Measurements from ENCODE around the gene ZFAND3. TPM values are rescaled to one million over a fixed set of nuclear protein-coding genes. Genes with fewer than 3 reads are reported as not detected.

Gene ZFAND3
- total RNA-seq, 1 donor from 2014 or later: 131 TPM

GRCh38 chr6:37840143-37840939, 20.8 kb downstream of the ZFAND3 start:
- no peak for FAIRE-seq
- Histone ChIP-seq H3K4me3 (ENCODE audit: insufficient read depth, low read depth, low read length) (no peak overlapping the region), H3K36me3 (ENCODE audit: insufficient read depth, low read length) (no peaks in the 10 kb centered on the region), H3K9me3 (ENCODE audit: insufficient read depth, low read depth, low read length) (no peaks in the 10 kb centered on the region), H3K9ac (ENCODE audit: low read length) (no peak overlapping the region), H2AFZ (ENCODE audit: low read depth, low read length) (no peak overlapping the region), H3K27ac (ENCODE audit: low read depth, low read length) (no peak overlapping the region), H3K4me2 (ENCODE audit: low read length) (no peak overlapping the region), H3K27me3 (ENCODE audit: insufficient read depth, low read length) (no peaks in the 10 kb centered on the region), H3K4me1 (ENCODE audit: insufficient read depth, low read length) (no peaks in the 10 kb centered on the region), H4K20me1 (ENCODE audit: insufficient read depth, low read length) (peaks cover 94% of the 10 kb centered on the region), H3K79me2 (ENCODE audit: insufficient read depth, low read length) (peaks cover 95% of the 10 kb centered on the region)
- Mint-ChIP-seq H3K4me3 (ENCODE audit: unreplicated experiment) (no peak overlapping the region), H3K4me1 (ENCODE audit: low read depth, unreplicated experiment) (peaks cover 6% of the 10 kb centered on the region), H3K9me3 (ENCODE audit: unreplicated experiment) (no peaks in the 10 kb centered on the region), H3K36me3 (ENCODE audit: low read depth, unreplicated experiment) (peaks cover 7% of the 10 kb centered on the region), H3K27ac (ENCODE audit: unreplicated experiment) (no peak overlapping the region), H3K27me3 (ENCODE audit: low read depth, unreplicated experiment) (no peaks in the 10 kb centered on the region)
- TF ChIP-seq EZH2 (IDR thresholded peaks at IDR 0.05; ENCODE audit: insufficient read depth, low read length) (no peak), CTCF (IDR thresholded peaks at IDR 0.05; ENCODE audit: insufficient read depth, low read depth, low read length) (no peak)
- no peak for DNase-seq (ENCODE audit: low read depth)

- FAIRE-seq (no peak), DNase-seq (ENCODE audit: low read depth) (no peak)
- Histone ChIP-seq H4K20me1 (ENCODE audit: insufficient read depth, low read length) (peaks cover 94% of the 10 kb centered on the region), H3K36me3 (ENCODE audit: insufficient read depth, low read length) (no peaks in the 10 kb centered on the region), H3K27me3 (ENCODE audit: insufficient read depth, low read length) (no peaks in the 10 kb centered on the region), H3K9ac (ENCODE audit: low read length) (no peak overlapping the region), H3K9me3 (ENCODE audit: insufficient read depth, low read depth, low read length) (no peaks in the 10 kb centered on the region), H3K4me2 (ENCODE audit: low read length) (no peak overlapping the region), H3K4me1 (ENCODE audit: insufficient read depth, low read length) (peaks cover 1% of the 10 kb centered on the region), H3K27ac (ENCODE audit: low read depth, low read length) (no peak overlapping the region), H3K4me3 (ENCODE audit: insufficient read depth, low read depth, low read length) (no peak overlapping the region), H3K79me2 (ENCODE audit: insufficient read depth, low read length) (peaks cover 95% of the 10 kb centered on the region), H2AFZ (ENCODE audit: low read depth, low read length) (no peak overlapping the region)
- Mint-ChIP-seq H3K4me3 (ENCODE audit: unreplicated experiment) (no peak overlapping the region), H3K27ac (ENCODE audit: unreplicated experiment) (no peak overlapping the region), H3K27me3 (ENCODE audit: low read depth, unreplicated experiment) (no peaks in the 10 kb centered on the region), H3K36me3 (ENCODE audit: low read depth, unreplicated experiment) (peaks cover 7% of the 10 kb centered on the region), H3K4me1 (ENCODE audit: low read depth, unreplicated experiment) (peaks cover 10% of the 10 kb centered on the region), H3K9me3 (ENCODE audit: unreplicated experiment) (no peaks in the 10 kb centered on the region)
- TF ChIP-seq EZH2 (IDR thresholded peaks at IDR 0.05; ENCODE audit: insufficient read depth, low read length) (no peak), CTCF (IDR thresholded peaks at IDR 0.05; ENCODE audit: insufficient read depth, low read depth, low read length) (no peak)
These were observed 21.4 kb downstream of the ZFAND3 start for GRCh38 chr6:37840940-37841300.

Measured in astrocyte (in vitro differentiated cells and primary cell).